HG02938 (cell line): ENCODE data around the gene OR8B4.
"Not testable (repeated sequence)": the region's sequence is repeated elsewhere in the genome, so short reads cannot be mapped to it uniquely, and the experiment has no call there.

Experiments used
- ATAC-seq: cut with Tn5 transposase; IDR thresholded peaks from one replicate; pipeline ENCODE4 v1.9.1; 2021; ENCODE audit warnings: mild to moderate bottlenecking, moderate library complexity; ENCODE audit not compliant: unreplicated experiment

Gene OR8B4

DNA sequence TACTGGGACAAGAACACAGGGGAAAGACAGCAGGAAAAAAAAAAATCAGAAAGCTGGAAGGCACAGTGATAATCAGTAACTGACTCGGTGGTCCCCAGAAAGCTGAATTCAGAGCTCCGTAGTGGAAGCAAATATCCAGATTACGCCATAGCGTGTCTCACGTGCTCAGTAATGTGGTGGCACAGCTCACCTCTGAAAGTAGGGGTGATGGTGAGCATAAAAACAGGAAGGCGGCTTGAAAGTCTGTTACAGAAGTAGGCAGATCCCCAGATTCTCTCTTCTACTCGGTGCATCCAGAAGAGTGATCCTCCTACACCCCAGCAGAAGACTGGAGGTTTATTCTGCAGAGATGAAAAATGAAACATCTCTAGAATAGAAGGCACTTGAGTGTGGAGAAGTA is 14.8 kb downstream of the OR8B4 start:
- ATAC-seq: no peak

GRCh38 chr11:124405581-124405980 is 19.1 kb downstream of the OR8B4 start:
- ATAC-seq: no peak

- not testable (repeated sequence) for ATAC-seq
Measured at GRCh38 chr11:124403186-124403585, 21.5 kb downstream of the OR8B4 start.

- ATAC-seq: peak; percentile 94
Measured at GRCh38 chr11:124402326-124402922, 22.2 kb downstream of the OR8B4 start.

GRCh38 chr11:124398924-124399323 is 25.7 kb downstream of the OR8B4 start, which contains the start of gene OR8B3:
Gene OR8B3, minus strand, starts transcription at chr11:124399024. Its CDS starts 1,673 bp downstream, at chr11:124397351.
- ATAC-seq: no peak

- not testable (repeated sequence) for ATAC-seq
Measured at GRCh38 chr11:124396847-124397246, 27.8 kb downstream of the OR8B4 start.

DNA sequence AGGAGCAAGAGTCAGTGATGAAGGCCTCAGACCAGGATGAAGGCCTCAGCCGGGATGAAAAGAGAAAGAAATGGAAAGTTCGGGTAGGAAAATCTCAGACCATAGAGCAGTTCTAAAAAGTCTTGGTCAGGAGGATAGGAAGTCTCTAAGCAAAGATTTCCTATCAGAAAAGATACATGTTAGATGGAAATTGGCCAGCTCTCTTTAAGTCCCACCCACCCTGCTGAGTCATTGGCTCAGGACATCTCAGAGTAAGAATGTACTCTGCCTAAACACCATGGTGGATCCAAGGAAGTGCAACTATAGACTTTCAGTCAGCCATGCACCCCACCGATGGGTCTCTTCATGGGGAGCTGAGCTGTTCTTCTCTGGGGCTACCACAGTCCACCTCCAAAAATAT is 30.3 kb downstream of the OR8B4 start:
- ATAC-seq: no peak

DNA sequence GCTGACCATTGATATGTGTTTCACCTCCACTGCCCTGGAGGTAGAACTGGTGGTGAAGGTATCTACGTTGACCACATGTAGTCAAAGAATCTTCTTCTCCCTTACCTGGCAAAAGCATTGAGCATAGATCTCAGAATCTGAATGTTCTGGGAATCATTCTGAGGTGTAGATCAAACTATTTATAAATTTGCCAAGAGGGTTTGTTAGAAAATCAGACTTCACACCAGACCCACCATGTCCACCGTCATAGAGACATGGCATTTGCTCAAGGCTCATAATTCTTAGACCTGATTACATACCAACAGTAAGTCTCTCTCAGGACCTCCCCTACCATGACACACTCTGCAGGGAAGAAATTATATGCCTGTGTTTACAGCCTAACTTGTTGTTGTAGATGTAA is 40.3 kb downstream of the OR8B4 start, which contains the start of gene OR8B2:
Gene OR8B2, minus strand, starts transcription at position 101 of the 400 bp plus-strand sequence. CDS start 1,156 bp downstream, outside the sequence.
- ATAC-seq: no peak

DNA sequence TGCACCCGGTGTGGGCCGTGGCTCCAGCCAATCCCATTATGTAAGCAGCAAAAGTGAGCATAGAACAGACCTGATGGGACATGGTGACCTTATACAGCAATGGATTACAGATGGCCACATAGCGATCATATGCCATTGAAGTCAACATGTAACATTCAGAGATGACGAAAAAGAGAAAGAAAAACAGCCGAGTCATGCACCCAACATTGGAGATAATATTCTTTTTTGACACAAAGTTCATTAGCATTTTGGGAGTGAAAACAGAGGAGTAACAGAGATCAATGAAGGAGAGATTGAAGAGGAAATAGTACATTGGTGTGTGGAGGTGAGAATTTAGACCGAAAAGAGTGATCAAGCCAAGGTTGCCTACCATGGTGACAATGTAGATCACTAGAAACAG is 41.8 kb downstream of the OR8B4 start:
- ATAC-seq: not testable (repeated sequence)

GRCh38 chr11:124380585-124380984 is 44.1 kb downstream of the OR8B4 start:
- ATAC-seq: no peak

- ATAC-seq: no peak
Measured at GRCh38 chr11:124376280-124376679, 48.4 kb downstream of the OR8B4 start.
